GM12892 (cell line): ENCODE measurements around the gene FAM184B.
"Not testable (repeated sequence)": the region's sequence is repeated elsewhere in the genome, so short reads cannot be mapped to it uniquely, and the experiment has no call there.

Experiments used
- POLR2A ChIP-seq: IDR thresholded peaks from 2 replicates; pipeline ENCODE4 v1.6.1; 2011; ENCODE audit warnings: low read depth, low read length, control low read depth
- POLR2AphosphoS5 ChIP-seq: IDR thresholded peaks from 2 replicates; pipeline ENCODE4 v1.6.1; 2011; ENCODE audit warnings: low read depth, low read length, control low read depth
- TAF1 ChIP-seq: IDR thresholded peaks from 2 replicates; pipeline ENCODE4 v1.6.1; 2011; ENCODE audit warnings: low read depth, mild to moderate bottlenecking, control low read depth, low read length, borderline replicate concordance

GRCh38 chr4:17684648-17685047 is 96.8 kb downstream of the FAM184B start:
- TF ChIP-seq POLR2A, TAF1, POLR2AphosphoS5: not testable (repeated sequence)
